GM19328 (cell line): ENCODE measurements around the gene NPTX1.

ENCODE experiments used
- ATAC-seq: cut with Tn5 transposase; IDR thresholded peaks from one replicate; pipeline ENCODE4 v1.9.1; 2021; ENCODE audit warnings: mild to moderate bottlenecking, moderate library complexity; ENCODE audit not compliant: unreplicated experiment

NPTX1 gene

GRCh38 chr17:80503921-80504320, 27.5 kb upstream of the NPTX1 start:
- ATAC-seq: no peak

DNA sequence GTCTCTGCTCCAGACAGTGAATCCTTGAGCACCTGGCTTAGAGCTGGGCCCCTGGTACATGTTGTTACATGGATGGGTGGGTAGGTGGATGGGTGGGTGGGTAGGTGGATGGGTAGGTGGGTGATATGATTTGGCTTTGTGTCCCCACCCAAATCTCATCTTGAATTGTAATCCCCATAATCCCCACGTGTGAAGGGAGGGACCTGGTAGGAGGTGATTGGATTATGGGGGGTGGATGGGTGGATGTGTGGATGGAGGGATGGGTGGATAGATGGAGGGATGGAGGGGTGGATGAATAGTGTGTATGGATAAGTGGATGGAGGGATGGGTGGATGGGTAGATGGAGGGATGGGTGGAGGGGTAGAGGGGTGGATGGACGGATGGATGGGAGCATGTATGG, 26.6 kb upstream of the NPTX1 start:
- no peak for ATAC-seq

- ATAC-seq: no peak
Measured at GRCh38 chr17:80502578-80502877, 26.1 kb upstream of the NPTX1 start.

- ATAC-seq: no peak
Measured at GRCh38 chr17:80501741-80502577, 25.6 kb upstream of the NPTX1 start.

GRCh38 chr17:80499961-80500665, 23.7 kb upstream of the NPTX1 start:
- ATAC-seq: no peak

GRCh38 chr17:80499560-80499959, 23.2 kb upstream of the NPTX1 start:
- ATAC-seq: no peak

DNA sequence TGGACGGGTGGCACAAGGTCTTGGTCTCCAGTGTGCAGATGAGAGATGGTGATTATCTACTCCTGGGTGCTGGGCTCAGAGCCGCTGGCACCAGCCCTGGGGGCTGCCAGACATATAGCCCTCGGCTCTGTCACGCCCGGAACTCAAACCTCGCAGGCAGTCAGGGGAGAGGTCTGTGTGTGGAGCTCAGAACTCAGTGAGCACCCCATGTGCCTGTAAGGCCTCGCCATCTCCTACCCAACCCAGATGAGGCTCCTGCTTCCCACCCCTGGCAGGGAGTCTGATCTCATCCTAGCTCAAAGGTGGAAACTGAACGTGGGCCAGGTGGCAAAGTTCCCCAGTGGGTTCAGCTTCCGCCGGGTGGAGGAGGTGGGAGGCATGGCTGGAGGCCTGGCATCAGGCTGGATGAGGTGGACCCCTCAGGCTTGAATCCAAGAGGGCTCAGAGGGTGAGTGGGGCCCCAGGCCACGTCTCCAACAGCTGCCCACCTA, 22.6 kb upstream of the NPTX1 start:
- ATAC-seq: no peak

GRCh38 chr17:80498242-80498919, 22.0 kb upstream of the NPTX1 start:
- ATAC-seq: no peak

GRCh38 chr17:80497726-80498241, 21.4 kb upstream of the NPTX1 start:
- ATAC-seq: no peak

DNA sequence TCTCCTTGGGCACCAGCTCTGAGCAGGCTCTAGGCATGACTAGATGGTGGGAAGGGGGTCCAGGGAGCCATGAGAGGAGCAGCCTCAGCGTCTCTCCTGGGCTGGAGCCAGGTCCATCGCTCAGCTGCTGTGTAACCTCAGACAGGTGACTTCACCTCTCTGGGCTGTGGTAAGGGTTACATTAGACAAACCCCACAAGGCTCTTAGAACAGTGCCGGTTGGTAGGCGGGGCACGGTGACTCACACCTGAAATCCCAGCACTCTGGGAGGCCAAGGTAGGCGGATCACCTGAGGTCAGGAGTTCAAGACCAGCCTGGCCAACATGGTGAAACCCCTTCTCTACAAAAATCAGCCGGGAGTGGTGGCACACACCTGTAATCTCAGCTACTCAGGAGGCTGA, 18.1 kb upstream of the NPTX1 start:
- no peak for ATAC-seq

- no peak for ATAC-seq
Measured at GRCh38 chr17:80492343-80493136, 16.1 kb upstream of the NPTX1 start.

GRCh38 chr17:80491478-80492342, 15.3 kb upstream of the NPTX1 start:
- ATAC-seq: no peak

DNA sequence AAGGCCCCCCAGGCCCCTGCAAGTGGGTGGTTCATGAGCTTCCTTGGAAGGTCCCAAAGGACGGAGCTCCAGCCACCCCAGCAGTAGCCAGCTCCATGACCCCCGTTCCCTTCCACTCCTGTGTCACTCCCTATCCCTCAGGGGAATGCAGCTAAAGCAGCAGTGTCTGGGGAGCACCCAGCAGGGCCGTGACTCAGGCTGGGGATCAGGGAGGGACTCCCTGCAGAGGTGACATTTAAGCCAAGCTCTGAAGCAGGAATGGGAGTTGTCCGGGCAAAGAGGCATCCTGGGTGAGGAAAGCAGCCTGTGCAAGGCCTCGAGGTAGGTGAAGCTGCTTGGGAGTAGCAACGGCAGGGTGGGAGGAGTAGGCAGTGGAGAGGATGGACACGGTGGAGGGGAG, 11.1 kb upstream of the NPTX1 start:
- ATAC-seq: no peak

DNA sequence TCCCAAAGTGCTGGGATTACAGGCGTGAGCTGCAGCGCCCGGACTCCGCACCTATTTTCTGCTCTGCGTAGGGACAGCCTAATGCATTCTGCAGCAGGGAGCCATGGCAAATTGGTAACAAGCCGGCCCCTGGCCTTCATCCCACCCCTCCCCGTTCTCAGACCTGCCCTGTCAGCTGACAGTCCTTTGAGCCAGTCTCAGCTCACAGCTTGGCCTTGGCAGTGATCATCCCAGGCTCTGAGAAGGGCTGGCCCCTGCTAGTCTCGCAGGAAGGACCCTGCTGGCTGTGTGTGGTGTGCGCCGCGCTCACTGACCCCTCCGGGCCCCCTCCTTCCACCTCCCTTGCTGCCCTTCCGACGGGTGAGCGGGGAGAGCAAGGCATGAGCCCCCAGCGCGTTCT, 10.3 kb upstream of the NPTX1 start:
- ATAC-seq: no peak

DNA sequence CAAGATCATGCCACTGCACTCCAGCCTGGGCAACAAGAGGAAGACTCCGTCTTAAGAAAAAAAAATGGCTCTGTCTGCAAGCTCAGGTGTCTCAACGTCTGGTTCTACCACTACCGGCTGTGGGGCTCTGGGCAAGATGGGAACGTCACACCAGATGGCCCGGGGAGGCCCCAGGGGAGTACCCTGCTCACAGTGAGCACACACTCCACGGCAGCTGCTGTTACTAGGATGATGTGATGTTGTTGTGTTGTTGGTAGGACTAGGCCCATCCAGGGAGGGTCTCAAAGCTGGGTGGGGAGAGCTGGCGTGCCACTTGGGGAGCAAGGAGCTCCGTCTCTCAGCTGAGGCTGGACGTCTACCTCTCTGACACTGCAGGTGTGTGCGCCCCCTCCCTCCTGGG, 9.4 kb upstream of the NPTX1 start:
- ATAC-seq: no peak

DNA sequence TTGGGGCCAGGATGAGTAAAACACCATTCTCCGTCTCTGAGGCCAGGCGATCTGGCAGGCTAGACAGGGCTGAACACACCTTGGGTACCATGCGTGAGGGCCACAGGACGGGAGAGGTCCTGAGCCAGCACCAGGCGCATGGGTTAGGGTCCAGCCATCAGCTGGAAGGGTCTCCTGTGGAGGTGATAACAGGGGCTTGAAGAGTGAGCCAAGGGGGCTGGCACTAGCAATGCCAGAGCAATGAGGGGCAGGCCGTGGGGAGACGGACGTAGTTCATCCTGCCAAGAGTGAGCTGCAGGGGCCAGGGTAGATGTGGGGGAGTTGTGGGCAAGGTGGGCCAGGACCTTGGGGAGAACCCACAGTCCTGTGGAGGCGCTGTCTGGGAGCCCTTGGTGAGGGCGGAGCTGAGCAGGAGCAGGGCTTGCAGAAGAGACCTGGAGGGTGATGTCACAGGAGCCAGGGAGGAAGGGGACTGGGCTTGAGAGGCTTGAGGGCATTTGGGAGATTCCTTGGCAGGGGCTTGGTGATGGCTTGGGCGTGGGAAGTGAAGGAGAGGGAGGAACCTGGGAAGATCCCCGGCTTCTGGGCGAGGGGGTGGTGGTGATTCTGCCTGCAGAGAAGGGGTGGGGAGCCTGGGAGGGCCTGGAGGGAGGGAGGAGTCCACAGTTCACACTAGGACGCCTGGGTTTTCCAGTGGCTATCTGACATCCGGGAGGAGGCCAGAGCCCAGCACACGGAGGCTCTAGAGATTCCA, 6.3 kb upstream of the NPTX1 start:
- no peak for ATAC-seq

GRCh38 chr17:80482058-80482318, 5.6 kb upstream of the NPTX1 start:
- ATAC-seq: no peak

GRCh38 chr17:80481284-80482057, 5.1 kb upstream of the NPTX1 start:
- ATAC-seq: no peak

- ATAC-seq: no peak
Measured at GRCh38 chr17:80480248-80480647, 3.8 kb upstream of the NPTX1 start.
